LNCaP clone FGC (cell line): ENCODE results near the gene CLIP3.
A peak's percentile ranks its signal among the peaks of the same experiment; 100 is the strongest.

Experiments used
- DNase-seq: peaks from one replicate; pipeline ENCODE4 v3.0.0-alpha.2; 2011; ENCODE audit warnings: low read depth
- H3K4me3 ChIP-seq: 2 replicates; pipeline ENCODE4 v1.5.1; 2011; ENCODE audit warnings: mild to moderate bottlenecking, low read depth, low read length, control low read depth
- CTCF ChIP-seq: IDR thresholded peaks from 2 replicates; pipeline ENCODE4 v1.5.1; 2012; ENCODE audit warnings: mild to moderate bottlenecking; ENCODE audit not compliant: control insufficient read depth, insufficient read depth; ENCODE audit errors: extremely low read depth

CLIP3 gene

GRCh38 chr19:36014012-36014924, 18.4 kb downstream of the CLIP3 start, which contains the start of gene ALKBH6:
ALKBH6 (minus strand) TSS chr19:36014213; CDS start chr19:36013397, 816 bp downstream.
- TF ChIP-seq CTCF, result peak; percentile 20; the same call in 1 of the 2 replicates
- peak within 1 kb of the TSS; percentile 97 for H3K4me3 ChIP-seq
- peak; percentile 98 for DNase-seq

- DNase-seq, result no peak
- no peak for TF ChIP-seq CTCF
- H3K4me3 ChIP-seq, result peak overlapping the region; percentile 97
Measured at GRCh38 chr19:36013280-36014011, 19.2 kb downstream of the CLIP3 start.

- H3K4me3 ChIP-seq, result no peak overlapping the region
- no peak for DNase-seq
- no peak for TF ChIP-seq CTCF
Measured at GRCh38 chr19:36010402-36010801, 22.3 kb downstream of the CLIP3 start.

- no peak for TF ChIP-seq CTCF
- H3K4me3 ChIP-seq, result peak overlapping the region; percentile 92
- no peak for DNase-seq
Measured at GRCh38 chr19:36009633-36010379, 22.9 kb downstream of the CLIP3 start.

- peak; percentile 27 for DNase-seq
- H3K4me3 ChIP-seq, result peak overlapping the region; percentile 92
- TF ChIP-seq CTCF, result no peak
Measured at GRCh38 chr19:36009220-36009619, 23.5 kb downstream of the CLIP3 start.

- peak; percentile 88 for DNase-seq
- no peak for TF ChIP-seq CTCF
Measured at GRCh38 chr19:36008336-36008978, 24.2 kb downstream of the CLIP3 start, which contains the start of gene SYNE4. SYNE4 (minus strand) TSS chr19:36008813; CDS start chr19:36008681, 132 bp downstream.

More at GRCh38 chr19:36008336-36008978, 24.2 kb downstream of the CLIP3 start, which contains the start of gene SYNE4:
- H3K4me3 ChIP-seq, result peak within 1 kb of the TSS; percentile 92
